ENCODE data around the gene SPEG.

DNA sequence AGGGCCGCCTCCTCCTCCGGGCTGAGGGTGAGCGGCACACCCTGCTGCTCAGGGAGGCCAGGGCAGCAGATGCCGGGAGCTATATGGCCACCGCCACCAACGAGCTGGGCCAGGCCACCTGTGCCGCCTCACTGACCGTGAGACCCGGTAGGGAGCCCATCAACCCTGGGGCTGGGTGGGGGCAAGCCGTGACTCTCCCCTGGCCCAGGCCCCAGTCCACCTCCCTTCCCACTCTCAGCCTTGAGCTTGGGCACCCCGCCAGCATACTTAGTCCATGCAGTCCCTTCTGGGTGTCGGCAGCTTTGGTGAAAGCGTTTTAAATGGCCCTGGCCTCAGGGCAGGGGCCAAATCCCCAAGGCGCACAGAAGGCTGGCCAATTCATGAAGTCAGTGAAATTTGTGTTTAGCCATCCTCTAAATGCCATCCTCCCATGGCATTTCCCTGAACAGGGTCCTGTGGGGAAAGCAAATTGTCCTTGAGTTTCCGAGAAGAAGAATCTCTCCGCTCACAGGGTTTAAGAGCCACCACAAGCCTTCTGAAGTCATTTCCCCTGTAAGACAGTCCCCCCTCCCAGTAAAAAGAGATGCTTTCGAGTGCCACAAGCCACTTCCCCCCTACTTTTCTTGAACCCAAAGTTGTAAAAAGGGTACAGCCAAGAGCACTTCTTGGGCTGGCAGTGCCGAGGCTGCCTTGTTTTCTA is 17.2 kb downstream of the SPEG start:
- TF ChIP-seq POLR2A (IDR thresholded peaks at IDR 0.05; ENCODE audit: low read depth, low read length) = no peak
- TF ChIP-seq POLR2AphosphoS5 (IDR thresholded peaks at IDR 0.05; ENCODE audit: low read depth, low read length) = no peak
- TF ChIP-seq TAF1 (IDR thresholded peaks at IDR 0.05; ENCODE audit: low read depth, low read length) = no peak
- TF ChIP-seq PAX5 (IDR thresholded peaks at IDR 0.05; ENCODE audit: insufficient read depth, low read length, severe bottlenecking) = no peak
